ENCODE measurements around the gene KNSTRN.

The KNSTRN gene

GRCh38 chr15:40413036-40413435 lies 30.5 kb downstream of the KNSTRN start:
- H3K4me3 ChIP-seq (ENCODE audit: control insufficient read depth, low read depth, low read length): no peak overlapping the region
- DNase-seq (ENCODE audit: low read depth): no peak
- TF ChIP-seq CTCF (conservative IDR thresholded peaks at IDR 0.05; ENCODE audit: control insufficient read depth, insufficient read depth, low read depth, low read length): no peak

GRCh38 chr15:40414816-40415215 lies 32.3 kb downstream of the KNSTRN start:
- no peak overlapping the region for H3K4me3 ChIP-seq (ENCODE audit: control insufficient read depth, low read depth, low read length)
- TF ChIP-seq CTCF (conservative IDR thresholded peaks at IDR 0.05; ENCODE audit: control insufficient read depth, insufficient read depth, low read depth, low read length): no peak
- DNase-seq (ENCODE audit: low read depth): no peak

- TF ChIP-seq CTCF (conservative IDR thresholded peaks at IDR 0.05; ENCODE audit: control insufficient read depth, insufficient read depth, low read depth, low read length): no peak
- no peak for DNase-seq (ENCODE audit: low read depth)
- H3K4me3 ChIP-seq (ENCODE audit: control insufficient read depth, low read depth, low read length): no peak overlapping the region
Measured at GRCh38 chr15:40415226-40415625, 32.7 kb downstream of the KNSTRN start.

GRCh38 chr15:40416056-40416455 lies 33.5 kb downstream of the KNSTRN start:
- H3K4me3 ChIP-seq (ENCODE audit: control insufficient read depth, low read depth, low read length): no peak overlapping the region
- TF ChIP-seq CTCF (conservative IDR thresholded peaks at IDR 0.05; ENCODE audit: control insufficient read depth, insufficient read depth, low read depth, low read length): no peak
- no peak for DNase-seq (ENCODE audit: low read depth)

- no peak overlapping the region for H3K4me3 ChIP-seq (ENCODE audit: control insufficient read depth, low read depth, low read length)
- DNase-seq (ENCODE audit: low read depth): no peak
- TF ChIP-seq CTCF (conservative IDR thresholded peaks at IDR 0.05; ENCODE audit: control insufficient read depth, insufficient read depth, low read depth, low read length): no peak
Measured at GRCh38 chr15:40418126-40418525, 35.6 kb downstream of the KNSTRN start.

GRCh38 chr15:40420071-40420713 lies 37.7 kb downstream of the KNSTRN start:
- no peak for TF ChIP-seq CTCF (conservative IDR thresholded peaks at IDR 0.05; ENCODE audit: control insufficient read depth, insufficient read depth, low read depth, low read length)
- H3K4me3 ChIP-seq (ENCODE audit: control insufficient read depth, low read depth, low read length): no peak overlapping the region
- no peak for DNase-seq (ENCODE audit: low read depth)

GRCh38 chr15:40420793-40421192 lies 38.3 kb downstream of the KNSTRN start:
- no peak for DNase-seq (ENCODE audit: low read depth)
- no peak for TF ChIP-seq CTCF (conservative IDR thresholded peaks at IDR 0.05; ENCODE audit: control insufficient read depth, insufficient read depth, low read depth, low read length)
- no peak overlapping the region for H3K4me3 ChIP-seq (ENCODE audit: control insufficient read depth, low read depth, low read length)

Measured in fibroblast of mammary gland (primary cell).